Mesothelial cell of epicardium (in vitro differentiated cells): ENCODE results near the gene TH. TPM values are rescaled to one million over a fixed set of nuclear protein-coding genes. Genes with fewer than 3 reads are reported as not detected.
A peak's percentile ranks its signal among the peaks of the same experiment; 100 is the strongest.

Source experiments
- DNase-seq, 2 experiments: peaks; one replicate each; pipeline ENCODE4 v3.0.0; 2021; ENCODE audit warnings: low spot score in 2 of 2; ENCODE audit not compliant: unreplicated experiment in 2 of 2
- H3K27ac Mint-ChIP-seq: 2 replicates; pipeline ENCODE4 v1.8.0; 2021; ENCODE audit warnings: mixed read lengths
- H3K27me3 Mint-ChIP-seq: 2 replicates; pipeline ENCODE4 v1.8.0; 2021; ENCODE audit warnings: low read depth, mixed read lengths
- H3K36me3 Mint-ChIP-seq: 2 replicates; pipeline ENCODE4 v1.8.0; 2021; ENCODE audit warnings: mixed read lengths
- H3K4me1 Mint-ChIP-seq: 2 replicates; pipeline ENCODE4 v1.8.0; 2021; ENCODE audit warnings: mixed read lengths
- H3K4me3 Mint-ChIP-seq: 2 replicates; pipeline ENCODE4 v1.8.0; 2021; ENCODE audit warnings: mild to moderate bottlenecking, moderate library complexity, mixed read lengths
- H3K9me3 Mint-ChIP-seq: 2 replicates; pipeline ENCODE4 v1.8.0; 2021; ENCODE audit warnings: mixed read lengths
- total RNA-seq: library from RNA; stranded (reverse); gene quantifications from 3 replicates; pipeline ENCODE4 v1.2.1, GENCODE V29; 2021
- TF ChIP-seq, protein P1 (sequence below): fragments of 200-600 bp; sonication (generic); IDR thresholded peaks from one replicate; pipeline ENCODE4 v1.5.0; 2021; ENCODE audit warnings: antibody characterized with exemption; ENCODE audit not compliant: unreplicated experiment

TH gene
- total RNA-seq, 1 donor from 2014 or later = 1.4 TPM

DNA sequence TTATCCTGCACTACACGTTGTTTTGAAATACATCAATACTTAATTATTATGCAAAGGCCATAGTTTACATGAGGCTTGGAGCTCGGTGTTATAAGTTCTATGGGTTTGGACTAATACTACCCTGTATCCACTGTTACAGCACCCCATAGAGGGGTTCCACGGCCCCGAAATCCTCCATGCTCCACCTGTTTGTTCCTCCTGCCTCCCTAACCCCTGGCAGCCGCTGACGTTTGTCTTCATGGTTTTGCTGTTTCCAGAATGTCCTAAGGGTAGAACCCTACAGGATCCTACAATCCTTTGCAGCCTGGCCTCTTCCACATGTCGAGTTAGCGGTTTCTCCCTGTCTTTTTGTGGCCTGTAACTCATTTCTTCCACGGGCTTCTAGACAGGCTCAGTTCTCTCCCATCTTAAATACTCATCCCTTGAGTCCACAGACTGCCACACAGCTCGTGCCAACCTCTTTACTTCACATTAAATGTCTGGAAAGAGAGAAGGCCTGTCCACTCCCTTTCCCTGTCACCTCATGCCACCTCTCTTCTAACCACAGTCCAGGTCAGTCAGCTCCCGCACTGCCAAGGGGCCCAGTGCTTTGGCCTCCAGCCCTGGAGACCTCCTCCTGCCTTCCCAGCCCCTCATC lies 42.4 kb upstream of the TH start:
- H3K4me3 Mint-ChIP-seq = no peak overlapping the region
- H3K27ac Mint-ChIP-seq = no peak overlapping the region
- H3K27me3 Mint-ChIP-seq = peaks cover 16% of the 10 kb centered on the region
- no peak for DNase-seq
- H3K4me1 Mint-ChIP-seq = peaks cover 15% of the 10 kb centered on the region
- no peaks in the 10 kb centered on the region for H3K9me3 Mint-ChIP-seq
- no peaks in the 10 kb centered on the region for H3K36me3 Mint-ChIP-seq
- TF ChIP-seq, protein P1, sequence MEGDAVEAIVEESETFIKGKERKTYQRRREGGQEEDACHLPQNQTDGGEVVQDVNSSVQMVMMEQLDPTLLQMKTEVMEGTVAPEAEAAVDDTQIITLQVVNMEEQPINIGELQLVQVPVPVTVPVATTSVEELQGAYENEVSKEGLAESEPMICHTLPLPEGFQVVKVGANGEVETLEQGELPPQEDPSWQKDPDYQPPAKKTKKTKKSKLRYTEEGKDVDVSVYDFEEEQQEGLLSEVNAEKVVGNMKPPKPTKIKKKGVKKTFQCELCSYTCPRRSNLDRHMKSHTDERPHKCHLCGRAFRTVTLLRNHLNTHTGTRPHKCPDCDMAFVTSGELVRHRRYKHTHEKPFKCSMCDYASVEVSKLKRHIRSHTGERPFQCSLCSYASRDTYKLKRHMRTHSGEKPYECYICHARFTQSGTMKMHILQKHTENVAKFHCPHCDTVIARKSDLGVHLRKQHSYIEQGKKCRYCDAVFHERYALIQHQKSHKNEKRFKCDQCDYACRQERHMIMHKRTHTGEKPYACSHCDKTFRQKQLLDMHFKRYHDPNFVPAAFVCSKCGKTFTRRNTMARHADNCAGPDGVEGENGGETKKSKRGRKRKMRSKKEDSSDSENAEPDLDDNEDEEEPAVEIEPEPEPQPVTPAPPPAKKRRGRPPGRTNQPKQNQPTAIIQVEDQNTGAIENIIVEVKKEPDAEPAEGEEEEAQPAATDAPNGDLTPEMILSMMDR = no peak

DNA sequence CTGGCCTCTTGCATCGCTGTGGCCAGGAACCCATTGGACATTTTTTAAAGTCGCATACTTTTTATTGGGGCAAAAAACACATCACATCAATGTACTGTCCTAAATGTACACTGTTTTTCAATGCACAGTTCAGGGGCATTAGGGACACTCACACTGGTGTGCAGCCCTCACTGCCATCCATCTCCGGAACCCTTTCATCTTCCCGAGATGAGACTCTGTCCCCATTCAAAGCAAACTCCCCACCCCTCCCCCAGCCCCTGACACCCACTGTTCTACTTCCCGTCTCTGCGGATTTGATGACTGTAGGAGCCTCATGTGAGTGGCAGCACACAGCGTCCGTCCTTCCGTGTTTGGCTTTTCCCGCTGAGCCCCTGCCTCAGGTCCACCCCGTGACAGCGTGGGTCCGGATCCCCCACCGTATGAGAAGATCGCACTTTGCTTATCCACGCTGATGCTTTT lies 41.8 kb upstream of the TH start:
- Mint-ChIP-seq H3K4me1 (peaks cover 15% of the 10 kb centered on the region), H3K27ac (no peak overlapping the region), H3K27me3 (peaks cover 10% of the 10 kb centered on the region), H3K36me3 (no peaks in the 10 kb centered on the region), H3K9me3 (no peaks in the 10 kb centered on the region), H3K4me3 (no peak overlapping the region)
- peak in 1 of 2 experiments; percentile 6 for DNase-seq
- TF ChIP-seq, protein P1 = no peak

DNA sequence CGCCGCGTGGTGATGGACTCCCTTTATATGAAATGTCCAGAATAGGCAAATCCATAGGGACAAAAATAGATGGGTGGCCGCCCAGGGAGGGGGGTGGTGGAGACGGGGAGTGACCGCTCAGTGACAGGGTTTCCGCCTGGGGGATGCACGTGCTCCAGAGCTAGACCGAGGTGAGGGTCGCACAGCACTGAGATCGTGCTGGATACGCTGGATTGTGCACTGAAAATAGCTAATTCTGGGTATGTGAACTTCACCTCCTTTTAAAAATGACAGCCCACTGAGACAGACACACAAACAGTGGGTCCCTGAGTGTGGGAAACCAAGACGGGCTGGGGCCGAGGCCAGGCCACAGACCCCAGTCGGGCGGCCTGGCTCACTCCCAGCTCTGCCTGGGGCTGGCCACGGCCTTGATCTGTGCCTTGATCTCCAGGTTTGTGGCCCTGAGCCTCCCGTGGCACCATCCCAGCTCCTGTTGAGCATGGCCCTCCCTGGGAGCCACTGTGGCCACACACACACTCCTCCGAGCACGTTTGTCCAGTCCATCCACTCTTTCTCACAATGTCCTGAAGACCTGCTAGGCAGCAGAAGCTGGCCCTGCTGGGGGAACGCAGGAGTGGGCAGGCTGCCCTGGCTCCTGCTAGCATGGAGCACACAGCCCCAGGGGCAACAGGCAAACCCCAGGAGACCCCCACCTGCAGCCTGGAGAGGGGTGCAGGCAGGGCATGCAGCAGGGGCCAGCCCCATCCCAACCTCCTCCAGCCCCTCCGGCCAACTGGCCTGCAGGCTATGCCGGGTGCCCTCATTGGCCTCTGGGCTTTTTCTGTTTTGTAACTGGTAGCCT lies 41.0 kb upstream of the TH start:
- Mint-ChIP-seq H3K9me3 (no peaks in the 10 kb centered on the region), H3K4me1 (peaks cover 15% of the 10 kb centered on the region), H3K27me3 (peaks cover 4% of the 10 kb centered on the region), H3K4me3 (no peak overlapping the region), H3K27ac (no peak overlapping the region), H3K36me3 (no peaks in the 10 kb centered on the region)
- TF ChIP-seq, protein P1 = no peak
- DNase-seq = peak; percentile 16 to 37

DNA sequence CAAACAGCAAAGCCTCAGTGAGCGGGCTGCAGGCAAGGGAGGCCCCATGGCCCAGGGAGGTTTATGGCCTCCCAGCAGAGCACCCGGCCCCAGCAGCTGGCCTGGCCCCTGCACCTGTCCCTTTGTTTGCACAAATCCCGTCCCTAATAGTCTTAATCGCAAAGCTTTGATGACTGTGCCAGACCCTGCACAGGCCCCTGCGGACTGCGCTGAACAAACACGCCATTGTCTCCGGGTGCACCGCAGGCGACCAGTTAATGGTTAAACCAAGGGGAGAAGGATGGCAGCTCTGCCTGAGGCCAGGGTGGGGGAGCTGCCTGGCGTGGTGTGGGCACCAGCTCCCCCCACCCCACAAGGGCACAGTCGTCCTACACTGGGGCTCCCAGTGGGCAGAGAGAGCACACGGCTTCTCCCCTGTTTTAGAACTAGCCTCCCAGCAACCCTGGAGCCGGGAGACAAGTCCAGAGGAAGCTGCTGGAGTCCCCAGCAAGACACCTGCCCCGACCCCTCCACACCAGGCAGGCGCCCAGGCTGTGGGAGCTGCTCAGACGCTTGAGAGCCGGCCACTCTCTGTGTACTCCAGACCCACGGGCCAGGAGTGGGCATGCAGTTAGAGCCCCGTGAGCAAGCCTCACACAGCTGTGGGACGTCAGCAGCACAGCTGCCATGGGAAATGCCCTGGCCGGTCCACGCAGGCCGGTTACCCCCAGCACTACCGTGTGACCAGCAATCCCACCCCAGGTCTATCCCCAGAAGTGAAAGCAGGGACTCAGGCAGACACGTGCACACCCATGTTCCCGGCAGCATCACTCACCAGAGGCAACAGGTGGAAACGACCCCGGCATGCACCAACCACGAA lies 39.7 kb upstream of the TH start:
- Mint-ChIP-seq H3K4me1 (peaks cover 15% of the 10 kb centered on the region), H3K36me3 (no peaks in the 10 kb centered on the region), H3K27ac (no peak overlapping the region), H3K4me3 (no peak overlapping the region), H3K27me3 (peaks cover 4% of the 10 kb centered on the region), H3K9me3 (no peaks in the 10 kb centered on the region)
- TF ChIP-seq, protein P1 = no peak
- DNase-seq = peak in 1 of 2 experiments; percentile 13

DNA sequence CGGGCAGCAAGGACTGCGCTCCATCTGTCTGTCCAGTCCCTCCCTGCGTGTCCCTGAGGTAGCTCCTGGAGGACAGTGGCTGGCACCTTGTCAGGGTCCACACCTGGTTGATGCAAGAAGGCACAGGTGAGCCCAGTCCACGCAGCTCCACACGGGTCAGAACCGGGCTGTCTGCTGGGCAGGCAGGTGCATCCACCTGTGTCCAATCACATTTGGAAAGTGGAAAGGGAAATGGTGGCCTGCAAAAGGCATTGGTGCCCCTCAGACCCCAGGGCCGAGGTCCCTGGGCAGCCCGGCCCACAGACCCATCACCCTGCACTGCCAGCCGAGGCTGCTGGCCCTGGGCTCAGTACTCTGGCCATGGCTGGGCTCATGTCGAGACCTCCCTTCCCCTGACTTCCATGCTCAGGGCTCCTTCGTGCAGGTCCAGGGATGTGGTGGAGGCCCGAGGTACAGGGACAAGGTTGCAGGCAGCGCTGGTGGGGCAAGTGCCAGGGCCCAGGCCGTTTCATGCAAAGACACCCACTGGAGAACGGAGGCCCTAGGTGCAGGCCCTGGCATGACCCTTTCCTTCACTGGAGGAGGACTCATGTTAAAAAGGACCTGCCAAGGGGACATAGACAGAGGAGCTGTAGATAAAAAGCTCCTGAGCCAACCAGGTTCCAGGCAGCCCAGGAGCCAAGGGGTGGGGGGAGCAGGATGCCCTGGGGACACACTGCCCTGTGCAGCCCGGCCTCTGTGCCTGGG lies 38.9 kb upstream of the TH start:
- peaks cover 15% of the 10 kb centered on the region for H3K4me1 Mint-ChIP-seq
- H3K4me3 Mint-ChIP-seq = no peak overlapping the region
- no peak overlapping the region for H3K27ac Mint-ChIP-seq
- peaks cover 4% of the 10 kb centered on the region for H3K27me3 Mint-ChIP-seq
- H3K36me3 Mint-ChIP-seq = no peaks in the 10 kb centered on the region
- TF ChIP-seq, protein P1 = no peak
- no peaks in the 10 kb centered on the region for H3K9me3 Mint-ChIP-seq
- peak in 1 of 2 experiments; percentile 12 for DNase-seq
